ENCODE data around the gene ASS1.

Gene ASS1

GRCh38 chr9:130522233-130522808 lies 77.6 kb downstream of the ASS1 start:
- no peaks in the 10 kb centered on the region for H3K36me3 ChIP-seq (ENCODE audit: control insufficient read depth in 2 of 2, insufficient read depth in 1 of 2, low read length in 2 of 2)
- H3K4me3 ChIP-seq (ENCODE audit: low read depth, low read length), result no peak overlapping the region
- no peak overlapping the region for H3K27ac ChIP-seq (ENCODE audit: extremely low read depth, low read depth, low read length)
- ChIA-PET POLR2A (interaction anchor here (0.7 kb wide), 1 partner anchor 57 kb away, joined by 11 read pairs; the partner anchor contains the start of gene FUBP3), CTCF (interaction anchor here (0.6 kb wide), 1 partner anchor 22 kb away, joined by 3 read pairs; no protein-coding TSS in a partner anchor)
- H3K4me1 ChIP-seq (ENCODE audit: control insufficient read depth, insufficient read depth, low read length), result no peaks in the 10 kb centered on the region
- H3K9me3 ChIP-seq (ENCODE audit: control insufficient read depth, insufficient read depth, low read depth, low read length), result no peaks in the 10 kb centered on the region
- TF ChIP-seq EGR2 (tag by site-specific recombination; IDR thresholded peaks at IDR 0.05; ENCODE audit: low read depth) (0 out of 2 replicates have a peak, but pooled peaks have one; percentile 20), ZNF248 (tag by site-specific recombination; IDR thresholded peaks at IDR 0.05) (no peak), ZFHX2 (tag by site-specific recombination; conservative IDR thresholded peaks at IDR 0.05) (peak; percentile 57), GLIS2 (tag by site-specific recombination; IDR thresholded peaks at IDR 0.05) (0 out of 2 replicates have a peak, but pooled peaks have one; percentile 22)

DNA sequence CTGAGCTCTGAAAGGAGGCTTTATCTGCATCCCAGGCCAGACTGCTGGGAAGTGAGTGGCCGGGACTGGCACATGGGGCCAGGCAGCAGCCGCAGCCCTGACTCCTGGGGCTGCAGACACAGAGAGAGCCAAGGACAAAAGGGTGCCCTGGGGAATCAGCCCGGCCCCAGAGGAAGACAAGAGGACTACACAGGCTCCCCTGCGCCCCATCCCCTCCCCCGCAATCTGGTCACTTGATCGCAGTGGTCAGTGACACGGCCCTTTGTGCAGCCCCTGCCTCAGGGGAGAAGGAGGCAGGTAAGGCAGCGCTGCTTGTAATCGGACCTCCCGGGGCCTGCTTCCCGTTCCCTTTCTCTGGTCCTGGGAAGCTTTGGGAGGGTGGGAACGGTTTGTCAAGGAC lies 79.2 kb downstream of the ASS1 start:
- no peaks in the 10 kb centered on the region for H3K4me1 ChIP-seq (ENCODE audit: control insufficient read depth, insufficient read depth, low read length)
- ChIA-PET POLR2A (no interaction called here), CTCF (no interaction called here)
- no peak overlapping the region for H3K4me3 ChIP-seq (ENCODE audit: low read depth, low read length)
- H3K36me3 ChIP-seq (ENCODE audit: control insufficient read depth in 2 of 2, insufficient read depth in 1 of 2, low read length in 2 of 2), result no peaks in the 10 kb centered on the region
- no peaks in the 10 kb centered on the region for H3K9me3 ChIP-seq (ENCODE audit: control insufficient read depth, insufficient read depth, low read depth, low read length)
- TF ChIP-seq ZNF768 (tag by site-specific recombination; IDR thresholded peaks at IDR 0.05), result no peak
- no peak overlapping the region for H3K27ac ChIP-seq (ENCODE audit: extremely low read depth, low read depth, low read length)

DNA sequence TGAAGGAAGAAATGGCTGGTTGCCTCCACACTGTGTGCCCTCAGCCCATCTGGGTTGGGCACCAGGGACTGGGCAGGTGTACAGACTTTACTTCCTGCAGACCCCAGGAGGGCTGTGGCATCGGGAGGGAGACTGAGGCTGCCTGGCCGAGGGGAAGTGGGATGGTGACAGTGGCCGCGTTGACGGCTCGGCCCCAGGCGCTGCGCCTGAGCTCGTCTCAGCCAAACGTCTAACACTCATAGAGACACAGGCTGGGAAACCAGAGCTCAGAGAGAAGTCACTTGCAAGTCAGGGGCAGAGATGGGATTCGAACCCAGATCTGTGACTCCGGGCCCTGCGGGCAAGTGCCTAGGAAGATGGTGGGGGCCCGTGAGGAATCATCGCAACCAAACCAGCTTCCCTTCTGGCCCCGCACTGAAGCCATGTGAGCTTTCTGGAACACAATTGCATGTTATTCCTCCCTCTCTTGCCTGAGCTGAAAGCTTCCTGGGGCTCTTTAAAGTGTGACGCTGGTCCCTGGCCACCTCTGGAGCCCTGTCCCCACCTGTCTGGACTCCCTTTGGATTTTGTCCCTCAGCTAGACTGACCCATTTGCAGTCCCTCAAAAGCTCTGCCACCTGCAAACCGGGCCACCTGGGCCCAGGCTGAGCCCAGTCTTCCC lies 81.6 kb downstream of the ASS1 start:
- POLR2A ChIA-PET, result no interaction called here
- Histone ChIP-seq H3K36me3 (ENCODE audit: control insufficient read depth in 2 of 2, insufficient read depth in 1 of 2, low read length in 2 of 2) (no peaks in the 10 kb centered on the region), H3K9me3 (ENCODE audit: control insufficient read depth, insufficient read depth, low read depth, low read length) (no peaks in the 10 kb centered on the region), H3K4me3 (ENCODE audit: low read depth, low read length) (no peak overlapping the region), H3K27ac (ENCODE audit: extremely low read depth, low read depth, low read length) (no peak overlapping the region), H3K4me1 (ENCODE audit: control insufficient read depth, insufficient read depth, low read length) (no peaks in the 10 kb centered on the region)
- TF ChIP-seq ZNF654 (tag by site-specific recombination; IDR thresholded peaks at IDR 0.05; ENCODE audit: low read depth) (no peak), TRIM28 (IDR thresholded peaks at IDR 0.05; ENCODE audit: borderline replicate concordance, low read length) (no peak), KLF16 (tag by site-specific recombination; IDR thresholded peaks at IDR 0.05) (no peak), ZNF423 (tag by site-specific recombination; IDR thresholded peaks at IDR 0.05) (no peak), MZF1 (tag by site-specific recombination; IDR thresholded peaks at IDR 0.05; ENCODE audit: borderline replicate concordance) (no peak), KLF17 (tag by site-specific recombination; IDR thresholded peaks at IDR 0.05) (no peak), ZNF16 (tag by site-specific recombination; IDR thresholded peaks at IDR 0.05; ENCODE audit: low read depth) (no peak), KLF9 (tag by site-specific recombination; IDR thresholded peaks at IDR 0.05; ENCODE audit: low read depth) (no peak), ZNF146 (tag by site-specific recombination; IDR thresholded peaks at IDR 0.05) (no peak), ZNF768 (tag by site-specific recombination; IDR thresholded peaks at IDR 0.05) (no peak), ZNF37A (tag by site-specific recombination; IDR thresholded peaks at IDR 0.05) (no peak), ZNF701 (tag by site-specific recombination; IDR thresholded peaks at IDR 0.05) (no peak)
- TF ChIP-seq, protein P1, sequence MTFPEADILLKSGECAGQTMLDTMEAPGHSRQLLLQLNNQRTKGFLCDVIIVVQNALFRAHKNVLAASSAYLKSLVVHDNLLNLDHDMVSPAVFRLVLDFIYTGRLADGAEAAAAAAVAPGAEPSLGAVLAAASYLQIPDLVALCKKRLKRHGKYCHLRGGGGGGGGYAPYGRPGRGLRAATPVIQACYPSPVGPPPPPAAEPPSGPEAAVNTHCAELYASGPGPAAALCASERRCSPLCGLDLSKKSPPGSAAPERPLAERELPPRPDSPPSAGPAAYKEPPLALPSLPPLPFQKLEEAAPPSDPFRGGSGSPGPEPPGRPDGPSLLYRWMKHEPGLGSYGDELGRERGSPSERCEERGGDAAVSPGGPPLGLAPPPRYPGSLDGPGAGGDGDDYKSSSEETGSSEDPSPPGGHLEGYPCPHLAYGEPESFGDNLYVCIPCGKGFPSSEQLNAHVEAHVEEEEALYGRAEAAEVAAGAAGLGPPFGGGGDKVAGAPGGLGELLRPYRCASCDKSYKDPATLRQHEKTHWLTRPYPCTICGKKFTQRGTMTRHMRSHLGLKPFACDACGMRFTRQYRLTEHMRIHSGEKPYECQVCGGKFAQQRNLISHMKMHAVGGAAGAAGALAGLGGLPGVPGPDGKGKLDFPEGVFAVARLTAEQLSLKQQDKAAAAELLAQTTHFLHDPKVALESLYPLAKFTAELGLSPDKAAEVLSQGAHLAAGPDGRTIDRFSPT (tag by site-specific recombination; IDR thresholded peaks at IDR 0.05), result no peak
- CTCF ChIA-PET, result no interaction called here
